C4-2B (cell line): ENCODE data around the gene ST6GALNAC3.

Experiments
- ZFX ChIP-seq: fragments of 450-650 bp; IDR thresholded peaks from 2 replicates; pipeline ENCODE4 v1.6.1; 2017
- TF ChIP-seq, protein P1 (sequence below): fragments of 450-650 bp; conservative IDR thresholded peaks from 2 replicates; pipeline ENCODE4 v1.5.1; 2017; ENCODE audit warnings: mild to moderate bottlenecking

DNA sequence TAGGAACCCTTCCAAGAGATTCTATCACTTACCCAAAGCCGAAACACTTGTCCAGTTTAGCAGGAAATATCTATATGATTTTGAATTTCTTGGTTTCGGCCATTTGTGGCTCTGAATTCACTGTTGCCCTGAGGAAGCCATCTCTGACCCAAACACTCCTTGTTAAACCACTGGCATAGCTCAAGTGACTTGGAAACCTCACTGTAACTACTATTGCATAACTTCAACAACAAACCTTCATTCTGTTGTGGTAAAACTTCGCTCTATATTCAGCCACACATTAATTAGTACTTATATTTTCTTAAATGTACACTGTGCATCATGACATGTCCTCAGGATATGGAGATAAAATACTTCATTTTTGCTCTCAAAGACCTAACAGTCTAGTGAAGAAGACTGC lies 63.2 kb downstream of the ST6GALNAC3 start:
- TF ChIP-seq, protein P1, sequence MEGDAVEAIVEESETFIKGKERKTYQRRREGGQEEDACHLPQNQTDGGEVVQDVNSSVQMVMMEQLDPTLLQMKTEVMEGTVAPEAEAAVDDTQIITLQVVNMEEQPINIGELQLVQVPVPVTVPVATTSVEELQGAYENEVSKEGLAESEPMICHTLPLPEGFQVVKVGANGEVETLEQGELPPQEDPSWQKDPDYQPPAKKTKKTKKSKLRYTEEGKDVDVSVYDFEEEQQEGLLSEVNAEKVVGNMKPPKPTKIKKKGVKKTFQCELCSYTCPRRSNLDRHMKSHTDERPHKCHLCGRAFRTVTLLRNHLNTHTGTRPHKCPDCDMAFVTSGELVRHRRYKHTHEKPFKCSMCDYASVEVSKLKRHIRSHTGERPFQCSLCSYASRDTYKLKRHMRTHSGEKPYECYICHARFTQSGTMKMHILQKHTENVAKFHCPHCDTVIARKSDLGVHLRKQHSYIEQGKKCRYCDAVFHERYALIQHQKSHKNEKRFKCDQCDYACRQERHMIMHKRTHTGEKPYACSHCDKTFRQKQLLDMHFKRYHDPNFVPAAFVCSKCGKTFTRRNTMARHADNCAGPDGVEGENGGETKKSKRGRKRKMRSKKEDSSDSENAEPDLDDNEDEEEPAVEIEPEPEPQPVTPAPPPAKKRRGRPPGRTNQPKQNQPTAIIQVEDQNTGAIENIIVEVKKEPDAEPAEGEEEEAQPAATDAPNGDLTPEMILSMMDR: no peak
- no peak for TF ChIP-seq ZFX
